ENCODE data around the gene SMARCC1.
"Not testable (repeated sequence)": the region's sequence is repeated elsewhere in the genome, so short reads cannot be mapped to it uniquely, and the experiment has no call there.

The SMARCC1 gene

DNA sequence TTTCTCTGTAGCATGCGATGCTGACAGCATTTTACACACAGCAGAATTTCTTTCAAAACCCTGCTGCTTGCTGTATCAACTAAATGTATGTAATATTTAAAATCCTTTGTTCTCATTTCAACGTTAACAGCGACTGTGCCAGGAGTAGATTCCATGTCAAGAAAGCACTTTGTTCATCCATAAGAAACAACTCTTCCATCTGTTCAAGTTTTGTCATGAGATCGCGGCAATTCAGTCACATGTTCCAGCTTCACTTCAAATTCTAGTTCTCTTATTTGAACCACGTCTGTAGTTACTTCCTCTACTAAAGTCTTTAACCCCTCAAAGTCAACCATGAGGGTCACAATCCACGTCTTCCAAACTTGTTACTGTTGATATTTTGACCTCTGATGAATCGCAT, 50.6 kb downstream of the SMARCC1 start:
- Histone ChIP-seq H3K4me1 (no peaks in the 10 kb centered on the region), H3K27me3 (no peaks in the 10 kb centered on the region), H3K9me3 (no peaks in the 10 kb centered on the region), H3K4me3 (no peak overlapping the region), H3K36me3 (peaks cover 61 to 96% (median 65%) of the 10 kb centered on the region in 3 donors), H3K27ac (no peak overlapping the region)
- DNase-seq, result no peak
- intact Hi-C loops (cut with DNase I; ENCODE audit: low total_unique reads), result no loop called here
- TF ChIP-seq, protein P1, sequence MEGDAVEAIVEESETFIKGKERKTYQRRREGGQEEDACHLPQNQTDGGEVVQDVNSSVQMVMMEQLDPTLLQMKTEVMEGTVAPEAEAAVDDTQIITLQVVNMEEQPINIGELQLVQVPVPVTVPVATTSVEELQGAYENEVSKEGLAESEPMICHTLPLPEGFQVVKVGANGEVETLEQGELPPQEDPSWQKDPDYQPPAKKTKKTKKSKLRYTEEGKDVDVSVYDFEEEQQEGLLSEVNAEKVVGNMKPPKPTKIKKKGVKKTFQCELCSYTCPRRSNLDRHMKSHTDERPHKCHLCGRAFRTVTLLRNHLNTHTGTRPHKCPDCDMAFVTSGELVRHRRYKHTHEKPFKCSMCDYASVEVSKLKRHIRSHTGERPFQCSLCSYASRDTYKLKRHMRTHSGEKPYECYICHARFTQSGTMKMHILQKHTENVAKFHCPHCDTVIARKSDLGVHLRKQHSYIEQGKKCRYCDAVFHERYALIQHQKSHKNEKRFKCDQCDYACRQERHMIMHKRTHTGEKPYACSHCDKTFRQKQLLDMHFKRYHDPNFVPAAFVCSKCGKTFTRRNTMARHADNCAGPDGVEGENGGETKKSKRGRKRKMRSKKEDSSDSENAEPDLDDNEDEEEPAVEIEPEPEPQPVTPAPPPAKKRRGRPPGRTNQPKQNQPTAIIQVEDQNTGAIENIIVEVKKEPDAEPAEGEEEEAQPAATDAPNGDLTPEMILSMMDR (IDR thresholded peaks at IDR 0.05), result no peak

DNA sequence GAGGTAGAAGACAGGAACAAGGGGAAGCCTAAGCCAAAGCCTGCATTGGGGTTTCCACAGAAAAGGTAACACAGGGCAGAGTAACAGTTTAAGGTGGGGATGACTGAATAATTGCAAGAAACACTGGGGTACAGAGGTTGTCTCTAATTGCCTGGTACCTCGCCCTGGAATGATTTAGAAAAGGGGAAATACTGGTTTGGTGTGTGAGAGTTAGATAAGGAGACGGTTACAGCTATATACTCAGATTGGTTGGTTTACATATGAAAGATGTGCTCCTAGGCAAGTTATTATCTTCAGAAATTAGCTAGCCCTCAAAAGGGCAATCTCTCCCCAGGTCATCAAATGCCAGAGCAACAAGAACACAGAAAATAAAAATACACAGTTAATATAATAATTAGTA, 58.8 kb downstream of the SMARCC1 start:
- Histone ChIP-seq H3K4me3 (no peak overlapping the region), H3K27ac (no peak overlapping the region), H3K4me1 (no peaks in the 10 kb centered on the region), H3K27me3 (no peaks in the 10 kb centered on the region), H3K9me3 (no peaks in the 10 kb centered on the region), H3K36me3 (peaks cover 24 to 59% (median 39%) of the 10 kb centered on the region in 3 donors)
- DNase-seq, result no peak
- intact Hi-C loops (cut with DNase I; ENCODE audit: low total_unique reads), result no loop called here
- TF ChIP-seq, protein P1 (IDR thresholded peaks at IDR 0.05), result no peak

DNA sequence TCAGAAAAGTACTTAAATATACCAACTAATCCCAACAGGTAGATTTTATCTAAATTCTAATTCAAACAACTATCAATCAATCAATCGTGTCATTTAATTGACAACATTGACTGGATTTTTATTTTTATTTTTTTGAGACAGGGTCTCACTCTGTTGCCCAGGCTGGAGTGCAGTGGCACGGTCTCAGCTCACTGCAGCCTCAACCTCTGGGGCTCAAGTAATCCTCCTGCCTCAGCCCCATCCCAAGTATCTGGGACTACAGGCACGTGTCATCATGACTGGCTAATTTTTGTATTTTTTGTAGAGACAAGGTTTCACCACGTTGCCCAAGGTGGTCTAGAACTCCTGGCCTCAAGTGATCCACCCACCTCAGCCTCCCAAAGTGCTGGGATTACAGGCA, 64.2 kb downstream of the SMARCC1 start:
- DNase-seq; intact Hi-C loops (cut with DNase I; ENCODE audit: low total_unique reads); H3K4me3 ChIP-seq; H3K9me3 ChIP-seq; H3K27ac ChIP-seq; H3K4me1 ChIP-seq; H3K27me3 ChIP-seq: not testable (repeated sequence)
- H3K36me3 ChIP-seq, result peaks cover 31 to 55% (median 44%) of the 10 kb centered on the region in 3 donors

DNA sequence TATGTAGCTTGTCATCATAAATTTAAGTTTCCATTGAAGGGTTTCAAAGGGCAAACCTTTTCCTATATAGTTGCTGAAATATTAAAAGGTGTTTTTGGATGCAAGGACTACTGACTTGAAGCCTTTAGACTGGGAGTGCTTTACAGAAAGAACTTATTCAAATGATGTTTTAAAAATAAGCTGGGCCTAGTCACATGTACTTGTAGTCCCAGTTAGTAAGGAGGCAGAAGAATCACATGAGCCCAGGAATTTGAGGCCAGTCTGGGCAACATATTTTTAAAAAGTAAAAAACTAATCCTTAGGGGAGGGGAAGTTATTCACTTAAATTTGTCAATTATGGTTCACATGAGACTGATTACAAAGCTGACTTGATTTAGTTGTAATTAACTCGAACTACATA, 65.0 kb downstream of the SMARCC1 start:
- TF ChIP-seq, protein P1 (IDR thresholded peaks at IDR 0.05), result no peak
- Histone ChIP-seq H3K27ac (peak overlapping the region in 1 of 2 donors; percentile 4), H3K4me1 (peaks cover 0 to 8% (median 2%) of the 10 kb centered on the region in 4 donors), H3K4me3 (no peak overlapping the region), H3K36me3 (peaks cover 31 to 63% (median 48%) of the 10 kb centered on the region in 3 donors), H3K27me3 (no peaks in the 10 kb centered on the region), H3K9me3 (no peaks in the 10 kb centered on the region)
- DNase-seq, result no peak
- intact Hi-C loops (cut with DNase I; ENCODE audit: low total_unique reads), result no loop called here

DNA sequence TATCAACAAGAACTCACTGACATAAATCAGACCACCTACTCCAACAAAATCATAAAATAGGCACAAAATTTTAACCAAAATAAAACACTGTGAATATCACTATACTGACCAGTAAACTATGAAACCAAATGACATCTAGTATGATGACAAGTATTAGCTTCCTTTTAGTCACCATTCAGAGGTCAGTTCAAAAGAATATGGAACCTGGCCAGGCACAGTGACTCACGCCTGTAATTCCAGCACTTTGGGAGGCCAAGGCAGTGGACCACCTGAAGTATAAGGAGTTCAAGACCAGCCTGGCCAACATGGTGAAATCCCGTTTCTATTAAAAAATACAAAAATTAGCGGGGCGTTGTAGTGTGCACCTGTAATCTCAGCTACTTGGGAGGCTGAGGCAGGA, 65.8 kb downstream of the SMARCC1 start:
- Histone ChIP-seq H3K4me1 (peaks cover 0 to 8% (median 2%) of the 10 kb centered on the region in 4 donors), H3K9me3 (no peaks in the 10 kb centered on the region), H3K36me3 (peaks cover 31 to 70% (median 55%) of the 10 kb centered on the region in 3 donors), H3K27ac (no peak overlapping the region), H3K4me3 (no peak overlapping the region), H3K27me3 (no peaks in the 10 kb centered on the region)
- DNase-seq, result no peak
- intact Hi-C loops (cut with DNase I; ENCODE audit: low total_unique reads), result no loop called here
- TF ChIP-seq, protein P1 (IDR thresholded peaks at IDR 0.05), result no peak

DNA sequence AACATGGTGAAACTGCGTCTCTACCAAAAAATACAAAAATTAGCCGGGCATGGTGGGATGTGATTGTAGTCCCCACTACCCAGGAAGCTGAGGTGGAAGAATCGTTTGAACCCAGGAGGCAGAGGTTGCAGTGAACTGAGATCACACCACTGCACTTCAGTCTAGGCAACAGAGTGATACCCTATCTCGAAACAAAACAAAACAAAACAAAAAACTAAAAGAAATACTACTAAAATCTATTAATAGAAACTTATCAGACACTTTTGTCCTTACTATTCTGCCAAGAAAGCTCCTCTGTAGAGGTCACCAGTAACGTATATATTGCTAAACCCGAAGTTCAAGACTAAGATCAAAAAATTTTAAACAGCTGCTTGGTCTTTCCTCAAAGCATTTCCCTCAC, 67.1 kb downstream of the SMARCC1 start:
- peaks cover 36 to 75% (median 56%) of the 10 kb centered on the region in 3 donors for H3K36me3 ChIP-seq

More for the DNA sequence above, 67.1 kb downstream of the SMARCC1 start:
- H3K4me3 ChIP-seq, result no peak overlapping the region
- H3K4me1 ChIP-seq, result peaks cover 0 to 8% (median 2%) of the 10 kb centered on the region in 4 donors
- DNase-seq, result no peak
- no peaks in the 10 kb centered on the region for H3K9me3 ChIP-seq
- no peak overlapping the region for H3K27ac ChIP-seq
- intact Hi-C loops (cut with DNase I; ENCODE audit: low total_unique reads), result no loop called here
- no peaks in the 10 kb centered on the region for H3K27me3 ChIP-seq
- TF ChIP-seq, protein P1 (IDR thresholded peaks at IDR 0.05), result no peak
